ENCODE measurements around the gene CAMTA1.

- no peak for TF ChIP-seq NRF1 (conservative IDR thresholded peaks at IDR 0.05 in 1 of 2, IDR thresholded peaks at IDR 0.05 in 1 of 2)
- TF ChIP-seq NR2F6 (CRISPR knock-in tag; IDR thresholded peaks at IDR 0.05), result no peak
- TF ChIP-seq XRCC4 (IDR thresholded peaks at IDR 0.05; ENCODE audit: extremely low read depth, insufficient read depth, insufficient read length), result no peak
- TF ChIP-seq ZNF766 (CRISPR knock-in tag; conservative IDR thresholded peaks at IDR 0.05), result no peak
- TF ChIP-seq JUNB (CRISPR knock-in tag; conservative IDR thresholded peaks at IDR 0.05), result no peak
- no peak for TF ChIP-seq NR1H2 (CRISPR knock-in tag; IDR thresholded peaks at IDR 0.05)
- TF ChIP-seq ETS1 (conservative IDR thresholded peaks at IDR 0.05; ENCODE audit: control insufficient read depth, low read depth, low read length), result no peak
- TF ChIP-seq BACH1 (tag; IDR thresholded peaks at IDR 0.05), result no peak
- no peak for TF ChIP-seq SRSF1 (IDR thresholded peaks at IDR 0.05; ENCODE audit: low read depth, low read length)
- TF ChIP-seq EZH2 (IDR thresholded peaks at IDR 0.05; ENCODE audit: borderline replicate concordance, low read depth, low read length), result no peak
- TF ChIP-seq, protein P1, sequence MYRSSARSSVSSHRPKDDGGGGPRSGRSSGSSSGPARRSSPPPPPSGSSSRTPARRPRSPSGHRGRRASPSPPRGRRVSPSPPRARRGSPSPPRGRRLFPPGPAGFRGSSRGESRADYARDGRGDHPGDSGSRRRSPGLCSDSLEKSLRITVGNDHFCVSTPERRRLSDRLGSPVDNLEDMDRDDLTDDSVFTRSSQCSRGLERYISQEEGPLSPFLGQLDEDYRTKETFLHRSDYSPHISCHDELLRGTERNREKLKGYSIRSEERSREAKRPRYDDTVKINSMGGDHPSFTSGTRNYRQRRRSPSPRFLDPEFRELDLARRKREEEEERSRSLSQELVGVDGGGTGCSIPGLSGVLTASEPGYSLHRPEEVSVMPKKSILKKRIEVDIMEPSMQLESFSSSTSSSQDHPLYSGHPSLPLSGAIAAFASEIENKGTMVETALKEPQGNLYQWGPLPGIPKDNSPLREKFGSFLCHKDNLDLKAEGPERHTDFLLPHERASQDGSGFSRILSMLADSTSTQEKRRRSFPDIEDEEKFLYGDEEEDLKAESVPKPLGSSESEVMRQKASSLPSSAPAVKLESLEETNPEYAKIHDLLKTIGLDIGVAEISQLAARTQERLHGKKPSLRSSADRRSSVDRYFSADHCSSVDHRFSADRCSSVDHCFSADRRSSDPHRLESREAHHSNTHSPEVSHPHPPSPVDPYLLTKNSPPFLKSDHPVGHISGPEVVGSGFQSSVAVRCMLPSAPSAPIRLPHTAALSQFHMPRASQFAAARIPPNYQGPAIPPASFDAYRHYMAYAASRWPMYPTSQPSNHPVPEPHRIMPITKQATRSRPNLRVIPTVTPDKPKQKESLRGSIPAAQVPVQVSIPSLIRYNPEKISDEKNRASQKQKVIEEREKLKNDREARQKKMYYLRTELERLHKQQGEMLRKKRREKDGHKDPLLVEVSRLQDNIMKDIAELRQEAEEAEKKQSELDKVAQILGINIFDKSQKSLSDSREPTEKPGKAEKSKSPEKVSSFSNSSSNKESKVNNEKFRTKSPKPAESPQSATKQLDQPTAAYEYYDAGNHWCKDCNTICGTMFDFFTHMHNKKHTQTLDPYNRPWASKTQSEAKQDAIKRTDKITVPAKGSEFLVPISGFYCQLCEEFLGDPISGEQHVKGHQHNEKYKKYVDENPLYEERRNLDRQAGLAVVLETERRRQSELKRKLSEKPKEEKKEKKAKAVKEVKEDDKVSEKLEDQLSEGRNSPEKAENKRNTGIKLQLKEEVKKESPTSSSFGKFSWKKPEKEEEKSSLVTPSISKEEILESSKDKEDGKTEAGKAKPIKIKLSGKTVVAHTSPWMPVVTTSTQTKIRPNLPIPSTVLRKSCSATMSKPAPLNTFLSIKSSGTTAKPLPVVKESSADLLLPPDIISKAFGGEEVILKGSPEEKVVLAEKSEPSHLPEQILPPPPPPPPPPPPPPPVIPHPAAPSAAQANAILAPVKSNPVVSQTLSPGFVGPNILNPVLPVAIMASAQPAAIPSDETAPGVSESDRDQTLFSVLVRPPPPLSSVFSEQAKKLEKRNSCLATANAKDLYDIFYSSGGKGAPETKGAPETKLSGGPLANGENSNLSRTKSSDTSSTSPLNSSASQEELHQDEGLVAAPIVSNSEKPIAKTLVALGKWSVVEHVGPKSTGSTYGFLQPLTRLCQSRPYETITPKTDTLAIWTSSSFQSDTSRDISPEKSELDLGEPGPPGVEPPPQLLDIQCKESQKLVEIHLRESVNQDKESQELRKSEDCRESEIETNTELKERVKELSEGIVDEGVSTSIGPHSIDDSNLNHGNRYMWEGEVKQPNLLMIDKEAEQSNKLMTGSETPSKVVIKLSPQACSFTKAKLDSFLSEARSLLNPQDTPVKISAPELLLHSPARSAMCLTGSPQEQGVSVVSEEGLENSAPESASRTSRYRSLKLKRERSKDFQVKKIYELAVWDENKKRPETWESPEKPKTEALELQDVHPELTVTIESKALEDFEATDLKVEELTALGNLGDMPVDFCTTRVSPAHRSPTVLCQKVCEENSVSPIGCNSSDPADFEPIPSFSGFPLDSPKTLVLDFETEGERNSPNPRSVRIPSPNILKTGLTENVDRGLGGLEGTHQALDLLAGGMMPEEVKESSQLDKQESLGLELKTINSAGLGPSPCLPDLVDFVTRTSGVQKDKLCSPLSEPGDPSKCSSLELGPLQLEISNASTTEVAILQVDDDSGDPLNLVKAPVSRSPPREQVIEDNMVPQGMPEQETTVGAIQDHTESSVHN (IDR thresholded peaks at IDR 0.05; ENCODE audit: borderline replicate concordance in 1 of 2, low read depth in 1 of 2), result no peak
- TF ChIP-seq, protein P2, sequence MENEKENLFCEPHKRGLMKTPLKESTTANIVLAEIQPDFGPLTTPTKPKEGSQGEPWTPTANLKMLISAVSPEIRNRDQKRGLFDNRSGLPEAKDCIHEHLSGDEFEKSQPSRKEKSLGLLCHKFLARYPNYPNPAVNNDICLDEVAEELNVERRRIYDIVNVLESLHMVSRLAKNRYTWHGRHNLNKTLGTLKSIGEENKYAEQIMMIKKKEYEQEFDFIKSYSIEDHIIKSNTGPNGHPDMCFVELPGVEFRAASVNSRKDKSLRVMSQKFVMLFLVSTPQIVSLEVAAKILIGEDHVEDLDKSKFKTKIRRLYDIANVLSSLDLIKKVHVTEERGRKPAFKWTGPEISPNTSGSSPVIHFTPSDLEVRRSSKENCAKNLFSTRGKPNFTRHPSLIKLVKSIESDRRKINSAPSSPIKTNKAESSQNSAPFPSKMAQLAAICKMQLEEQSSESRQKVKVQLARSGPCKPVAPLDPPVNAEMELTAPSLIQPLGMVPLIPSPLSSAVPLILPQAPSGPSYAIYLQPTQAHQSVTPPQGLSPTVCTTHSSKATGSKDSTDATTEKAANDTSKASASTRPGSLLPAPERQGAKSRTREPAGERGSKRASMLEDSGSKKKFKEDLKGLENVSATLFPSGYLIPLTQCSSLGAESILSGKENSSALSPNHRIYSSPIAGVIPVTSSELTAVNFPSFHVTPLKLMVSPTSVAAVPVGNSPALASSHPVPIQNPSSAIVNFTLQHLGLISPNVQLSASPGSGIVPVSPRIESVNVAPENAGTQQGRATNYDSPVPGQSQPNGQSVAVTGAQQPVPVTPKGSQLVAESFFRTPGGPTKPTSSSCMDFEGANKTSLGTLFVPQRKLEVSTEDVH (IDR thresholded peaks at IDR 0.05; ENCODE audit: low read depth, partially characterized antibody), result no peak
- no peak for TF ChIP-seq PCBP1 (IDR thresholded peaks at IDR 0.05; ENCODE audit: low read depth, low read length, poor library complexity, severe bottlenecking)
- no peak for TF ChIP-seq CBX8 (IDR thresholded peaks at IDR 0.05; ENCODE audit: borderline replicate concordance, extremely low read depth, low read depth, low read length, poor library complexity, severe bottlenecking)
Measured at GRCh38 chr1:7130127-7130526, 344.9 kb downstream of the CAMTA1 start.
